HG03378 (cell line): ENCODE measurements around the gene TTF2.
A peak's percentile ranks its signal among the peaks of the same experiment; 100 is the strongest.

Experiments used
- ATAC-seq: cut with Tn5 transposase; IDR thresholded peaks from one replicate; pipeline ENCODE4 v1.9.1; 2021; ENCODE audit warnings: mild to moderate bottlenecking, moderate library complexity; ENCODE audit not compliant: unreplicated experiment

TTF2 gene

DNA sequence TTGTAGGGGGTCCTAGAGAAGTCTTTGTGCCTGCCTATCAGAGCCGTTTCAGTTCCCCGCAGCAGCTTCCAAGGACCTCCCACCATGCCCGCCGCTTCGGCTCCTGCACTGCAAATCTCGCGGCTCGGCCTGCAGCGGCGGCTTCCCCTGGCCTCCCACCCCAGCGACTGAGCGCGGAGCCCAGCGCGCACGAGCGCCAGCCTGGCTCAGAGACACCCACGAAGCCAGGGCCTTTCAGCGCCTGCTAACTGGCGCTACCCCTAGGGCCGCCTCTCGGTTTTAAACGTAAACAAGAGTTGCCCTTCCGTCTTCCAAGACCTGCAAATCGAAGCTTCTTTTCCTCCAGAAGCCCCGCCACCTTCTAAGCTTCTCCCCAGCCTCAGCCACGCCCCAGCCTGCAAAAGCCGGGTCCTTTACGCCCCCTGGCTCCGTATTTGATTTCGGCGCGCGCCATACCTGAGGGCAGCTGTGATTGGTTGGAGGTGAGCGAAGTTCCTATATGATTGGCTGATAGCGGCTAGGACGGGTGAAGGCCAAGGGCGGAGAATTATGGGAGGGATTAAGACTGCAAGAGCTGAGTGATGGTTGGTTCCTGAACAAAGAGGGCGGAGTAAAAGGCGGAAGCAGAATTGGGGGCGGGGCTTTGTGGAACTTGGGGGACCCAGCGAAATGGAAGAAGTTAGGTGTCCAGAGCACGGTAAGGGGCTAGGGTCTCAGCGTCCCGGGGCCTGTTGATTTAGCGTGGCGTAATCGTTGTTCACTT is at the start of gene TTF2:
TTF2 (plus strand) TSS at position 649 of the 763 bp plus-strand sequence; CDS start at position 670, 21 bp downstream.
- ATAC-seq: peak; percentile 95

DNA sequence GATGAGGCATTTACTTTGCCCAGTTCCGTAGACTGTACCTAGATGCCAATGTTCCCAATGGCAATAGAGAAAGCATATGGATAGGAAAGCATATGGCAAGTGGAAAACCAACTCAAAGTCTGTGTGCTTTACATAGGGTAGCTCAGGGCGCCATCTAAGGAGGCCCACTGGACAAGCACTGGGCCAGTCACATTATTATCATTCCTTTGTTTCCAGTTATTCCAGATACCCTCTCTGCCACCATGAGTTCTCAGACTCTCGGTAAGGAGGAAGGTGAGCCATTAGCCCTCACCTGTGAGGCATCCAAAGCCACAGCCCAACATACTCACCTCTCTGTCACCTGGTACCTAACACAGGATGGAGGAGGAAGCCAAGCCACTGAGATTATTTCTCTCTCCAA is 48.8 kb upstream of the TTF2 start:
- no peak for ATAC-seq

DNA sequence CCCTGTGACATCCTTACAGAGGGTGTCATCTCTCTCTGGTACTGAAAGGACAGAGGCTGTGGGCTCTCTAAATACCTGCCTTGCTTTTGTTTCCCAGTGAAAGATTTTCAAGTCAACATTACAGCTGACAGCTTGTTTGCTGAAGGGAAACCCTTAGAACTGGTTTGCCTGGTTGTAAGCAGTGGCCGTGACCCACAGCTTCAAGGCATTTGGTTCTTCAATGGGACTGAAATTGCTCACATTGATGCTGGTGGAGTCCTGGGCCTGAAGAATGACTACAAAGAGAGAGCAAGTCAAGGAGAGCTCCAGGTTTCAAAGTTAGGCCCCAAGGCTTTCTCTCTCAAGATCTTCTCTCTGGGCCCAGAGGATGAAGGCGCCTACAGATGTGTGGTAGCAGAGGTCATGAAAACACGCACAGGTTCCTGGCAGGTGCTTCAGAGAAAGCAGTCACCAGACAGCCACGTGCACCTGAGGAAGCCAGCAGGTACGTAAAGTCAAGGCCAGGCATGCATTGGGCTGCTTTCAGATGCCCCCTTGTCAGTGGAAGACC is 46.7 kb upstream of the TTF2 start:
- ATAC-seq: no peak

DNA sequence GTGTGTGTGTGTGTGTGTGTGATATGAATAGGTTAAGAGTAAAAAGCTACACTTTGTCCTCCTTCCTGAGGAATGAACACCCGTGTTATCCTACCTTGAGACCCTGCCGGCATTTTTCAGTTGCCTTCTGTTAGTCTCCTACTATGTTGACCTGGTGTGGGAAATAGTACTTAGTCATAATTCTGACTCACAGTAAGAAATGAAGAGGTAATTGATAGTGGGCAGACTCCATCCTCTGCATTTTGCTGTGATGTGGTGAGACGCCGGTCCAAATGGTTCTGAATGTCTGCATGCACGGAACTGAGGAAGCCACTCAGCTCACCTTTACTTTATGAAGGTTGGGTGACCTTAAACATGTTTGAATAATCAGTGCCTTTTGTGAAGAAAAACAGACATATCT is 45.9 kb upstream of the TTF2 start:
- no peak for ATAC-seq

DNA sequence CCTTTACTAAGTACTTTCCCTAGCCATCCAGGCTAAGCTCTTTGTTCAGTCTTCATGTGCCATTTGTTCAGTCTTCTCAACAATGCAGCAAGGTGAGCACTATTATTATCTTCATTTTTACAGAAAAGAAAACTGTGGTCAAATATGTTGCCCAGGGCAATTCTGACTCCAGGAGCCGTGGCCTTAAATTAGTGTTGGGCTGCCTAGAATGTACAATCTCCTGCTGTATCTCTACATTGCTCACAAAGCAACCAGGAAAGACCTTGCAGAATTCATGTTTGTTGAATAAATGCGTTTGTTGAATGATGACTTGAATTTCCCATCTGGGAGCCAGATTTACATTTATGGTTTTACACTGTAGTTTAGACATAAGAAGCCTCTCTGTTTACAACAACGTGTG is 44.4 kb upstream of the TTF2 start:
- no peak for ATAC-seq

DNA sequence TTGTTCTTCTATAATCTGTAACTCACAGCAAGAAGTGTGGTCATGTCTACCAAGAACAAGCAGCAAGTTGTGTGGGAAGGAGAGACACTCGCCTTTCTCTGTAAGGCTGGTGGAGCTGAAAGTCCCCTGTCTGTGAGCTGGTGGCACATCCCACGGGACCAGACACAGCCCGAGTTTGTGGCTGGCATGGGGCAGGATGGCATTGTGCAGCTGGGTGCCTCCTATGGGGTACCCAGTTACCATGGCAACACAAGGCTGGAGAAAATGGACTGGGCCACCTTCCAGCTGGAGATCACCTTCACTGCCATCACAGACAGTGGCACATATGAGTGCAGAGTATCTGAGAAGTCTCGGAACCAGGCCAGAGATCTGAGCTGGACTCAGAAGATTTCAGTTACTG is 43.1 kb upstream of the TTF2 start:
- ATAC-seq: no peak

DNA sequence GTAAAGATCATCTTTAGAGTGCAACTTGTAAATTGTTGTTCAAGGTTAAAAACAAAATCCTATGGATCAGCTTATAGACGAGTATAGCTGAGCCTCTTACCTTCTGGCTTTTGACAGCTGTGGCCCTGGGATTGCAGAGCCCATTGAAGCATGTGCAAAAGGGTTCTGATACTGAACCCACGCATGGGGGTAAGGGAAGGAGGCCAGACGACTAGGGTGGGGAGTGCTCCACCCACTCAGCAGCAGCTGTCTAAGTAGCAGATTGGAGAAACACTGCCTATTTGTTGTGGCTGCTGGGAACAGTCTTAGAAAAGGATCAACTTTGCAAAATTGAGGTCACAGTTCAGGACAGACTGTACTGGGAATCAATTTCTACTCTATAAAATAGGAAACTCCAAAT is 42.5 kb upstream of the TTF2 start:
- no peak for ATAC-seq

DNA sequence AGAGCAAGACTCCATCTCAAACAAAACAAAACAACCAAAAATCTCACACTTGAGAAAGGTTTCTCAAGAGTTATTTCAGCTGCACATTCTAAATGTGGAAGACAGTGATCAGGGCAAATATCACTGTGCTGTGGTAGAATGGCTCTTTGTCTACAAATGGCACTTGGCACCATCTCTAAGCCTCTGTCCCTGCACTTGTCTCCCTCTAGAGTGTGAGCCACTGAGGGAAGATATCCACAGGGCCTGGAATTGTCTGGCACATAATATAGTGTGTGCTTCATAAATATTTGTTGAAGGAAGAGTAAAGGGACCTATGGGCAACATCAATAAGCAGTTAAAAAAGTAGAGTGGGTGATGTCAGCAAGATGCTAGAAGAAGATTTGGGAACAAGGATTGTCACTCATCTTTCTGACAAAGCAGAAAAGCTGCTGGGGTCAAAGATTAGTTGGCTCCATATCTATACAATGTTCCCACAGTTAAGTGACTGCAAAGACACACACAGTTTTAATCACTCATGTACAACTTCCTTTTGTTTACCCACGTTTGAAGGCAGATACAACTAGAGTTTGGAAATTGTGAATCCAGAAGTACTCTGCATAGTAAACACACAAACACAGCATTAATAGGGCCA is 39.5 kb upstream of the TTF2 start:
- ATAC-seq: no peak

DNA sequence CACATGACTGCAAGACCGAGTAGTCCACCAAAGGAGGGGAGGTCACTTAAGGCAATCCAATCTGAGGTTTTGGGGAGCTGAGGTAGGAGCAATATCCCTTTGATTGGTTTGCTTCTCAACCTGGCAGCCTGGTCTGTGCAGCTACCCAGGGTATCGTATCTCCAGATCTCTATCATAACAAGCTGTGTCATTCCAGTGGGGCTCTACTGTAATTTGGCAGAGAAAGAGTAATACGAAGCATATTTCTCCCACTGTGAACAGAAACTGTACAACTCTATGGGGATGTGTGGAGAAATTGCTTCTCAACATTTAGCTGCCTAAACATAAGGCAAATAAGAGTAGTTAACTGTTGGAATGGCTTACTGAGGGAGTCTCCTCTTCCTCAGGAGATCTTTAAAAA is 38.0 kb upstream of the TTF2 start:
- ATAC-seq: no peak

DNA sequence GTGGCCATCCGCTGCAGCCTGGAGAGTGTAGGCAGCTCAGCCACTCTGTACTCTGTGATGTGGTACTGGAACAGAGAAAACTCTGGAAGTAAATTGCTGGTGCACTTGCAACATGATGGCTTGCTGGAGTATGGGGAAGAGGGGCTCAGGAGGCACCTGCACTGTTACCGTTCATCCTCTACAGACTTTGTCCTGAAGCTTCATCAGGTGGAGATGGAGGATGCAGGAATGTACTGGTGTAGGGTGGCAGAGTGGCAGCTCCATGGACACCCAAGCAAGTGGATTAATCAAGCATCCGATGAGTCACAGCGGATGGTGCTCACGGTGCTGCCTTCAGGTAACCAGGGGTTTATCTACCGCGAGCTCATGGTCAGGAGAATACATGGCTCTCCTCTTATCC is 34.6 kb upstream of the TTF2 start:
- ATAC-seq: no peak

DNA sequence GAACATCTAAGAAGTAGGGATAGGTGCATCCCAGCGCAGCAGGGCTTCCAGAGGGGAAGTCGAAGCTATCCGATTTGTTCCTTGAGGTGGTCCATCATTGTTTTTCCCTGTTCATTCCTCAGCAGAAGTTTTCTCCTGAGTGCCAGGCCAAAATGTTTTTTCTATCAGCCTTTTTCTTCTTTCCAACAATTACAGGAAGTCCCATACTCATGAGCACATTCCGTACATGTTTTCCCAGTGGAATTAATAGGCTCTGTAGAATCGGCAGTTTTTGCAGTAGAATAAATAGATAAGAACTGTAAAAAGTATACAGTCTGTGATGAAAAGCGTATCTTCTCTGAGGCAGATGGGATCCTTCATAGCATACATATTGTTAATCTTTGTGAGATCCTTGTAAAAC is 33.8 kb upstream of the TTF2 start:
- no peak for ATAC-seq

DNA sequence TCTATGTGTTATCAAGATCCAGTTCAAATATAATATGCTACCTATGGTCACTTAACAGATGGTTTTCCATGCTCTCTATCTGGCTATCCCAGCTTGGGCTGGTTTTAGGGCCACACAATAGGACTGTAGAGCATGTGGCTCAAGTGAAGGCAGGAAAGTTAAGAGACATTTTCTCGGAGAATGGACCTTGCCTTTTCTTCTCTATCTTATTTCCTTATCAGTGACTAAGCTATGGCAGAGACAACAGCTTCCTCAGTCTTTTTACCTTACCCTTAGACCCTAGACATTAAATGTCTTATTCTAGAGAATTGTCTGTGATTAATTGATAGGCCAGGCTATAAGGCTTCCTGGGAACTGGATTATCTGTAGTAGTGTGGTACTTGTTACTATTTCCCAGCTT is 30.4 kb upstream of the TTF2 start:
- no peak for ATAC-seq

DNA sequence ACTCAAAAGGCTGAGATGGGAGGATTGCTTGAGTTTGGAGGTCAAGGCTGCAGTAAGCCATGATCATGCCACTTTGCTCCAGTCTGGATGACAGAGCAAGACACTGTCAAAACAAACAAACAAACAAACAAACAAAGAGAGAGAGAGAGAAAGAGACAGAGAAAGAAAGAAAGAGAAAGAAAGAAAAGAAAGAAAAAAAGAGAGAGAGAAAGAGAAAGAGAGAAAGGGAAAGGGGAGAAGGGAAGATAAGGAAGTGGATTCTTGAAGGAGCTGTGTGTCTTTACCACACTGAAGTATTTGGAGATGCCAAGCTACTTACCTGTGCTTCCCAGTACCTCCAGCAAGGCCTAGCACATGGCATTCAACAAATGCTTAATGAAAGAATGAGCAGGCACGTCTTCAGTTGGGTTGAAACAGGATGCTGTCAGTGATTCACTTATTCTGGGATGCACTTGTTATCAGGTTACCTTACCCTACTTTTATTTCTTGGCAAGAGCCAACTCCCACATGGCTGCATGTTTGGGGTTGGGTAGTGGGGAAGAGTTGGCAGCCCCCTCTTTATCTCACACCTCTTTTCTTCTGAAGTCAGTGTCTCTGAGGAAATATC is 29.8 kb upstream of the TTF2 start:
- ATAC-seq: no peak

DNA sequence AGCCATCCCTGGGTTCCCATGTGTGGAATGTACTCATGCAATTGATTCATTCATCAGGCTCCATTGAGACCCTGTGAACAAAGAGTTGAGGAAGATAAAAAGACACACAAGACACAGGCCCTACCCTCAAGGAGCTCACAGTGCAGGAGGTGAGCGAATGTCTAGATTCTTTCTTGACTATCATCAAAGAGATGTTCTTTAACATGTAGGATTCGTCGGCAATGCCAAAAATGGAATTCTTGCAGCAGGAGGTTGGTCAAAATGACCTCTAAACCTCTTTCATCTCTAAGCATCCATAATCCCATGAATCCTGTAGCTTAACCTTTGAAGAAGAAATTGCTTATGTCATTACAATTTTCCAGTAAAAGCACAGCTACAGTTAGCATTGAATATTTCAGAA is 27.9 kb upstream of the TTF2 start:
- ATAC-seq: no peak

DNA sequence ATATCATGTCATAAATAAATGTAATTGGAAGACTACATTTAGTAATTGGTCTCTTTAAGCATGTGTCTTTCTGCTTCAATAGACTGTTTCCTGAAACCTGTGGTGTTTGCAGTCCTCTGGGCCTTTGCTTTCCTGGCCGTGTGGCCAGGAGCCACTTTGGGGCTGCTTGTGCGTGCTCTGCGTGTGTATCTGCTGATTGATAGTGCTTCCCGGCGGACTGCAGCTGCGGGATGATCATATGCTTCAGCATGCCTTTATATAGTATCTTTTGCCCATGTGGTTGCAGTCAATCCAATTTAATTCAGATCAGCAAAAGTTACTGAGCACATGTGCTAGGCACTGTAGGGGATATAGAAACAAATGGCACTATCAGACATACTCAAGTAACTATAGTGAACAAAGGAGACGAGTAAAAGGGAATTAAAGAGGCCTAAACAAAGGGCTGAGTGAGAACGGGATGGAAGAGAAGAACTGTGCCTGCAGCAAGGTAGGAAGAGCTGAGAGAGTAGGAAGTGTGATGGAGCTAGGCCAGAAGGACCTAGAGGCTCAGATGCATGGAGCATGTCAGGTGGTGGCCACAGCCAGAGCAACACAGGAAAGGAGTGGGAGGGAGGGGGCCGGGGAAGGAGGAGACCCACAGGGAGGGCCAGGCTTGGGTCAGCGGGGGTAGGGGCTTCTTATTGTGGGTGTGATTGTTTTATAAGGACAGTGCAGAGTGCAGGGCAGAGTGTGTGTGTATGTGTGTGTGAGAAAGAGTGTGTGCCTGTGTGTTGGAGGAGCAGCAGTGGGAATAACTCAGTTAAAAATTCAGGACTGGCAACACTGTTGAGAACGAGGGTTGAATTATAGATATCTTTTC is 27.2 kb upstream of the TTF2 start:
- no peak for ATAC-seq

DNA sequence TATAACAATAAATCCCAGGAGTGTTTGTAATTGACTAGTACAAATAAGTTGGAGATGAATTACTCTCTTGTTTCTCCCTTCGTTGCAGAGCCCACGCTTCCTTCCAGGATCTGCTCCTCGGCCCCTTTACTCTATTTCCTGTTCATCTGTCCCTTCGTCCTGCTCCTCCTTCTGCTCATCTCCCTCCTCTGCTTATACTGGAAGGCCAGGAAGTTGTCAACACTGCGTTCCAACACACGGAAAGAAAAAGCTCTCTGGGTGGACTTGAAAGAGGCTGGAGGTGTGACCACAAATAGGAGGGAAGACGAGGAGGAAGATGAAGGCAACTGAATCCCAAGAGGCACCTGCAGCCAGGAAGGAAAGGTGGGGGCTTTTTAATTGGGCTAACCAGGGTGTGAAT is 26.4 kb upstream of the TTF2 start:
- no peak for ATAC-seq

DNA sequence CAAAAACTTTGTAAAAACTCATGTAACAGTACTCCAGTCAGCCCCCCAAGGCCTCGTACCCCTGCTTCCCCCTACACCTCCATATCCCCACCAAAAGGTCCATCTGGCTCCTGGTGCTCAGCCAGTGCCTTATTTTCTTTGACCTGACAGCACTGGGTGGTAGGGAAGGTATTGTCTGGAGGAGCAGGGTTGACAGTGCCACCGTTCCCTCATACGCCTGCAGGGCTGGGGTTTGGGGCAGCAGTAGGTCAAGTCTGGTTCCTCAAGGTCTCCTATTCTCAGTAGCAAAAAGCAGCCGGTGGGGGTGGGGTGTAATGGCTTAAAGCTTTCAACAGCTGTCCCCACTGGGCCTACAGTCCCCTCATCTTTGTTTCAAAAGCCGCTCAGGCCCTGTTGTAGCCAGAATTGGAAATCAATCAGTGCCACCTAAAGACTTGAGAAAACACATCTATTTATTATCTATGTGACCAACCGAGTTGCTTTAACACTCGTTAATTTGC is 25.3 kb upstream of the TTF2 start:
- ATAC-seq: no peak

DNA sequence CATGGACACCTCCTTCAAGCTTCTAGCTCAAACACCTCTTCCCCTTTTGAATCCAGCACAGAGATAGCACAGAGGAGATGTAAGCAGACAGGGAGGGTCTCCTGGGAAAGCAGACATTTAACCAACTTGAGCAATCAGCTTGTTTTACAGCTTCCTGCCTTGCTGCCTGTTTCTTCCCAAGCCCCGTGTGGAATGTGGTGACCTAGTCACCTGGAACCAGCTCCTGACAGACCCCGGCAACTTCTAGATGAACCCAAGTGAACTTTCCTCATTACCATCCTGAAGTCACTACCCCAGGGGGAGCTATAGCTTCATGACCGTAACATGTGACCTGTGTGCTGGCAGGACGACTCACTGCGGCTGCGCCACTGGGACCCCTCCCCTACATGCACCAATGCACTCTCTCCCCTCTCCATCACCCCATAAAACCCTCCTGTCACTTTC is 24.1 kb upstream of the TTF2 start:
- ATAC-seq: no peak

DNA sequence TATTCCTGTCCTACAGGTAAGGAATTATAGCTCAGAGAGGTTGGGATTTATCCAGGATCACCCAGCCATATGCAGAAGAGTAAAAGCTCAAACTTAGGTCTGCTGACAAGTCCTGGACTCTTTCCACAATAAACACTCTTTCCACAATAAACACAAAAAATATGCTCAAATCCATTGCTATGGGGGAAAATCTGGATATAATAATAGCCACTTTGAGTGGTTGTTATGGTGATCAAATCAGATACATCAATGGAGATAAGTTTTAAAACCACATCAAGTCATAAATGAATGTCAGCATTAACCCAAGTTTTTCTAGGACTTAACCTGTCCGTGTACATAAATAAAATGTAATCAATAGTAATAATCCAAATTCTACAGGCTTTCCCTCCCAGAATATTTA is 22.3 kb upstream of the TTF2 start:
- no peak for ATAC-seq

DNA sequence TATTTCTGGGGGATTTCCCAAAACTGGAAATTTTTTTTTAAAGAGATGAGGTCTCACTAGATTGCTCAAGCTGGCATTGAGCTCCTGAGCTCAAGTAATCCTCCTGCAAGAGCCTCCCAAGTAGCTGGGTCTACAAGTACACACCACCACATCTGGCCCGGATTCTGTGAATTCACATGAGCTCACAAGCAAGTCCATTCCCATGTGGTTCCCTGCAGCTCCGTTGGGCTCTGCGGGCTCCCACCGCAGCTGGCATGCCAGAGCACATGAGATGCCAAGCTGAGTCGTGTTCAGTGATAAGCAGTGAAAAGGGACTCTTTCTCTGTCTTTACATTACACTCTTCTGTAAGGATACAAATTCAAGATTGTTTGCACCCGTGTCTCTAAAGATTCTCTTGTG is 21.9 kb upstream of the TTF2 start:
- ATAC-seq: no peak

DNA sequence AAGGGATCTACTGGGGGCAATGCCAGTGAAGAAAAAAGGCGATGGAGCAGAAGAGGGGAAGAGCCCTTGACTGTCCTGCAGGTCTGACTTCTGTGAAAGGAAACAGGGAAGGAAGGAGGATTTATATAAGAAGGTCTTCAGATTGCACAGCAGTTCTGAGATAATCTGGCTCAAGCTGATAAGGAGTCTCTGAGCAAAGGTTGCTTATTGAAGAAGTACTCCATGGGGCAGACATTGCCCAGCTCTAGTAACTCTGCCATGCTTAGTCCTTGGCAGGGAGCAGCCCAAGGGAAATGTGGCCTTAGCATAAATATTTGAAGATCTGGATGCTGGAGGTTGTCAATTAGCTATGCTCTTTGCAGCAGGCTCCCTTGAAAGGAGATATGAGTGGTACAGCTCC is 15.9 kb upstream of the TTF2 start:
- no peak for ATAC-seq
